ENCODE results near the gene OR9A4.
"Not testable (repeated sequence)": the region's sequence is repeated elsewhere in the genome, so short reads cannot be mapped to it uniquely, and the experiment has no call there.

Gene OR9A4, protein sequence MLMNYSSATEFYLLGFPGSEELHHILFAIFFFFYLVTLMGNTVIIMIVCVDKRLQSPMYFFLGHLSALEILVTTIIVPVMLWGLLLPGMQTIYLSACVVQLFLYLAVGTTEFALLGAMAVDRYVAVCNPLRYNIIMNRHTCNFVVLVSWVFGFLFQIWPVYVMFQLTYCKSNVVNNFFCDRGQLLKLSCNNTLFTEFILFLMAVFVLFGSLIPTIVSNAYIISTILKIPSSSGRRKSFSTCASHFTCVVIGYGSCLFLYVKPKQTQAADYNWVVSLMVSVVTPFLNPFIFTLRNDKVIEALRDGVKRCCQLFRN

DNA sequence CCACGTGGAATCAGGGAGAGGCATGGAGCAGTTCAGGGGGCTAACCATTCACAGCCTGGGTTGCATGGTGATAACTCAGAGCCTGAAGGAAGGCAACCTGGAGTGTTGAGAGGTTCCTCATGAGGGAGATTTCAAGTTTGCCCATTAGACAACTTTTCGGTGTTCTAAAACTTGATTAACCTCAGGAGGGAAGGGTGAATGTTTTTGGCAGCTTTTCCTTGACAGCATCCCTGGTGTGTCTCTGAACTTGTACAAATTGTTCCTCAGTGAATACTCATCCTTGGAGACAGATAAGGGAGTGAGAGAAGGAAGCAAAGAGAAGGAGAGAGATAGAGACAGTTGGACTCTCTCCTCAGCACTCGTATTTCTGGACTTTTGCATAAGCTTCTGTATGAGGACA, at the start of gene OR9A4:
Gene OR9A4, plus strand, starts transcription at position 301 of the 400 bp plus-strand sequence. CDS start 2,477 bp downstream, outside the sequence.
- intact Hi-C loops (cut with DNase I), result no loop called here
- DNase-seq, result no peak

DNA sequence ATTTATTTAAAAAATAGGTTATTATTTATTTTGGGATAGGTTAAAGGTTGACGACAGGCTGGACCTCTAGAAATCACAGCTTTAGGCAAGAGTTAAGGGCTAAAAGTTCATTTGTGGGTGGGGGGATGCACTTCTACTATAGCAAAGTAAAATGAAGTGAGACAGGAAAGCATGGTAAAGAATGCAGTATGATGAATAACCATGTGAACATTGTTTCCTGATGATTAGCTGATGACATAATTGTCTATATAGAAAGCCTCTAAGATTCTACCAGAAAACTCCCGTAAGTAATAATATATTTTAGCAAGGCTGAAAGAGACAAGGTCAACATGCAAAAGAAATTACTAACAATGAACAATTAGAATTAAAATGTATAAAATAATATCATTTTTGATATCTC, 49.2 kb upstream of the OR9A4 start:
- no peak for DNase-seq
- intact Hi-C loops (cut with DNase I), result no loop called here

- no peak for DNase-seq
- intact Hi-C loops (cut with DNase I), result no loop called here
Measured at GRCh38 chr7:141872931-141873330, 43.3 kb upstream of the OR9A4 start.

DNA sequence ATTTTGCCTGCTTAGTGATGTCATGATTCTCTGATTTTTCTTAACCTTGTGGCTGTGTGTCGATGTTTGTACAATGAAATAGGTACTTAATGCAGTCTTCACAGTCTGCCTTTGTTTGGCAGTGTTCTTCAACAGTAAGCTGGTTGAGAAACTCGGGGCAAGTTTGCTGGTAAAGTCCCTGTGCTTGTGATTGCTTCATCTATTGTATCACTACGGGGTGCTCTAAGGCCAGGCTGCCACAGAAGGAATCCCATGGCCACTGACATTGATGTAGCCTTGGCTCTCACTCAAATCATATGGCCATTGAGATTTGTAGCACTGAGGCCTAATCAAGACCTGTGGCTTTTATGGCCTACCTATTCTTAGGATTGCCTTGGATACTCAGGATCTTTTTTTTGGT, 41.4 kb upstream of the OR9A4 start:
- intact Hi-C loops (cut with DNase I), result no loop called here

GRCh38 chr7:141875453-141875852, 40.7 kb upstream of the OR9A4 start:
- DNase-seq, result no peak
- intact Hi-C loops (cut with DNase I), result no loop called here

More for the DNA sequence above, 41.4 kb upstream of the OR9A4 start:
- DNase-seq, result no peak

GRCh38 chr7:141876371-141876770, 39.8 kb upstream of the OR9A4 start:
- intact Hi-C loops (cut with DNase I), result no loop called here
- DNase-seq, result no peak

DNA sequence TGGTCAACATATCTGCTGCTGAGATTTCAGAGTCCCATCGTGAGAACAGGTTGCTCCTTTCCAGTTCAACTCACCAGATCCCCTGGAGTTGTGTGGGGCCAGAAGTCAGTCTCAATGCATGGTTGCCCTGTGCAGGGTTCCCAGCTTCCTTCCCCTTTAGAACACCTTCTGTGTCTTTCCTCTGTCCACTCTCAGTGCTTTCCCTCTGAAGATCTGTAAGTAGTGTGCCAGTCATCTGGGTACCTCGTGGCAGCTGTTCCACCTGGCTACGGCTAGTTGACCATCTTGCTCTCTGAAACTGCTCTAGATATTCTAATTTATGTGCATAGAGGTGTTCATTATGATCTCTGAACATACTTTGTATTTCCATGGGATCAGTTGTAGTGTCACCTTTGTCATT, 38.8 kb upstream of the OR9A4 start:
- no peak for DNase-seq

GRCh38 chr7:141880960-141881359, 35.2 kb upstream of the OR9A4 start:
- intact Hi-C loops (cut with DNase I), result no loop called here
- DNase-seq, result no peak

More for the DNA sequence above, 38.8 kb upstream of the OR9A4 start:
- intact Hi-C loops (cut with DNase I), result no loop called here

- intact Hi-C loops (cut with DNase I), result no loop called here
- DNase-seq, result no peak
Measured at GRCh38 chr7:141884539-141885225, 31.5 kb upstream of the OR9A4 start.

- DNase-seq, result no peak
- intact Hi-C loops (cut with DNase I), result no loop called here
Measured at GRCh38 chr7:141889321-141889720, 26.9 kb upstream of the OR9A4 start.

DNA sequence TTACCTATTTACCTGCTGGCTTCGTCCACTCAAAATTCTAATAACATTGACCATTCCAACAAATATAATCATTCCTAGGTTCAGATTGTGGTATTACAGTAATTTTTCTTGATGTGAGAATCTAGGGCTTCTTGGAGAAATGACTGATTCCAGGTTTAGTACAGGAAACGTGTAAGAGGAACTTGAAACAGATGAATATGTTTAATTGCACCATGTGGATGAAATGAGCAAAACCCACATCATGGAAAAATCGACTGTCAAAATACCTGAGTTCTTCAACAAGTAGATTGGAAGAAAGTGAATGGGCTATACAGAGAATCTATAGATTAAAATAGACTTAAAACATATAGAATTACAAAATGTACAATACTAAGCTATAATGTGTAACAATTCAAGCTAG, 24.9 kb upstream of the OR9A4 start:
- DNase-seq, result no peak

DNA sequence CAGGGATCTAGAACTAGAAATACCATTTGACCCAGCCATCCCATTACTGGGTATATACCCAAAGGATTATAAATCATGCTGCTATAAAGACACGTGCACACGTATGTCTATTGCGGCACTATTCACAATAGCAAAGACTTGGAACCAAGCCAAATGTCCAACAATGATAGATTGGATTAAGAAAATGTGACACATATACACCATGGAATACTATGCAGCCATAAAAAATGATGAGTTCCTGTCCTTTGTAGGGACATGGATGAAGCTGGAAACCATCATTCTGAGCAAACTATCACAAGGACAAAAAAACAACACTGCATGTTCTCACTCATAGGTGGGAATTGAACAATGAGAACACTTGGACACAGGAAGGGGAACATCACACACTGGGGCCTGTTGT, 16.8 kb upstream of the OR9A4 start:
- intact Hi-C loops (cut with DNase I); DNase-seq: not testable (repeated sequence)

More for the DNA sequence above, 24.9 kb upstream of the OR9A4 start:
- intact Hi-C loops (cut with DNase I), result no loop called here

DNA sequence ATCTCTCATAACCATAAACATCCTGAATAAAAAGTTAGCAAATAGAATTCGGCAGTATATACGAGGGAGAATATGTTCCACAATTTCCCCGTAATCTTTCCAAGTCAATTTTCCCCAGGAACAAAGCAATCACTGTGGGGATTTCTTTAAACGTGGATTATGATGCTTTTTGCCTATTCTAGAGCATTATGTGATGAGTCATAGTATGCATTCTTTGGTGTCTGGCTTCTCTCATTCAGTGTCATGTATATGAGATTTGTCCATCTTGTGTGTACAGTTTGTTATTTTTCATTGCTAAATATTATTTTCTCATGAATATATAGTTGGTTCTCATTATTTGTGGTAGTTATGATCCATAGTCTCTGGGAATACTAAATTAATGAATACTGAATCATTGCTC, 9.9 kb upstream of the OR9A4 start:
- no peak for DNase-seq
- intact Hi-C loops (cut with DNase I), result no loop called here

GRCh38 chr7:141911391-141911790, 4.8 kb upstream of the OR9A4 start:
- DNase-seq, result no peak
- intact Hi-C loops (cut with DNase I), result no loop called here

- no peak for DNase-seq
- intact Hi-C loops (cut with DNase I), result no loop called here
Measured at GRCh38 chr7:141915565-141915964, 634 bp upstream of the OR9A4 start.

DNA sequence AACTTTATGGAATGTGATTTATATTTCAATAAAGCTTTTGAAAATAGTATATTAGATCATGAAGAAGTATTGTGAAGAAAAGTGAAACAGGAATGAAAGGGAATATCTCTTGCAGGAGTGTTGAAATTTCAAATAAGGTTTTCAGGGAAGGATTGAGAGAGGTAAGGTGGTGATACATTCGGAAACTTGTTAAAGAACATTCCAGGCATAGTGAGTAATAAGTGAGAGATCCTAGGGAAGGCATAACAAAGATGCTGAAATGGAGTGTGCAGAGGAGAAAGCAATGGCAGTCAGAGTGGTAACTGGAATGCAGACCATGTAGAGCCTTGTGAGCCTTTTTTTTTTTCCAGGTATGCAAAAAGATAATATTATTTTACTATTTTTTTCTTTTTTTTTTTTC, 4.1 kb downstream of the OR9A4 start:
- no peak for DNase-seq
- intact Hi-C loops (cut with DNase I), result no loop called here

GRCh38 chr7:141928146-141928844, 12.1 kb downstream of the OR9A4 start:
- intact Hi-C loops (cut with DNase I), result no loop called here

DNA sequence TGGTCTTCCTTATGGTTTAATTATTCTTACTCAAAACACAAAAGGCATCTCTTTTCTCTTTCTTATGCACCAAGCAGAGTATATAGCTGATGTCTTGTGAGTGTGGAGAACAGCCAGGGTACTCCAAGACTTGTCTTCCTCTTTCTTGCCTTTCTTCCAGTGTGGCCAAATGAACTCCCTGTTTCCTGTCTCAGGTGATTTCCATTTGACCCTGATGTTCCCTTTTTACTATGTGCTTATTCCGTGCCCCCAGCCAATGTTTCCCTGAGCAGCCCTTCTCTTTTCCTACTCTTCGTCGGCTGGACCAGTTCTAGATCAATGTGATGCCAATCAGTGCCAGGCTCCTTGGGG, 12.6 kb downstream of the OR9A4 start:
- intact Hi-C loops (cut with DNase I), result no loop called here
- DNase-seq, result no peak

More at GRCh38 chr7:141928146-141928844, 12.1 kb downstream of the OR9A4 start:
- no peak for DNase-seq

DNA sequence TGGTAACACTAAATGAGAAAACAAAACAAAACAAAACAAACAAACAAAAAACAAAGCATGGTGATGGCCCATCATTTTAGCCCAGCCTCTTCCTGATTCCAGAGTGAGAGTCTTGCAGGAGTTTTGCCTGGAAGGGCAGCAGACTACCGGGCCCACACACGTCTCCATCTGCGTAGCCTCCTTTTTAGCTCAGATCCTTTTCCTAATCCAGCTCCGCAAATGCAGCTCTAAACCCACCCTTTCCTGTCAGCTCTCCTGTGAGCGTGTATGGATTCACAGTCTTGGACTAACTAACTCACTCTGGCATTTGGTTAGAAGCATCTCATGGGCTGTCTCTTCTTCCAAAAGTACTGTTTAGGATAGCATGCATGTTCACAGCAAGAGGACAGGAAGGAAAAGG, 14.0 kb downstream of the OR9A4 start:
- intact Hi-C loops (cut with DNase I), result no loop called here
- no peak for DNase-seq

DNA sequence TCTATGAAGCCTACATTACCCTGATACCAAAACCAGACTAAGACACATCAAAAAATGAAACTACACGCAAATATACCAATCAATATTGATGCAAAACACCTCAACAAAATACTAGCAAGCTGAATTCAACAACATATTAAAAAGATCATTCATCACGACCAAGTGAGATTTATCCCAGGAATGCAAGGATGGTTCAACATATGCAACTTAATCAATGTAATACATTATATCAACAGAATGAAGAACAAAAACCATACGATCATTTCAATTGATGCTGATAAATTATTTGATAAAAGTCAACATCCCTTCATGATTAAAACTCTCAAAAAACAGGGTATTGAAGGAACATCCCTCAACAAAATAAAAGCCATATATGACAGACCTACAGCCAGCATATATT, 24.9 kb downstream of the OR9A4 start:
- DNase-seq, result no peak
- intact Hi-C loops (cut with DNase I), result no loop called here

DNA sequence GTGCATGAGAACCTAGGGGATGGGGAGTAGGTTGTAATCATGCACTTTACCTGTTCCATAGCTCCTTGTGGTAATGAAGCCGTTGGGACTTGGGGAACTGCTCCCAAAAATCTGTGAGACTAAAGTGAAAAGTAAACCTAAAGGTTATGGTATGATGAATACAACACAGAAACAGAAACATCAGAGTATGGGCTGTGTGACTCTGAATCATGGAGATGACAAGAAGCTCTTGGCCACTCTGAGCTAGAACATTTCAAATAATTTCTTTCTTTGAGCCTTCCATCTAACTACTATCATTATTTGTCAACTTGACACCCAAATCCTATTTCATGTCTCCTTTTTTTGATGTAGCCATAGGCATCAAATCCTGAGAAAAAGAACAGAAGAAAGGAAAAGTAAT, 27.6 kb downstream of the OR9A4 start:
- no peak for DNase-seq
- intact Hi-C loops (cut with DNase I), result no loop called here

DNA sequence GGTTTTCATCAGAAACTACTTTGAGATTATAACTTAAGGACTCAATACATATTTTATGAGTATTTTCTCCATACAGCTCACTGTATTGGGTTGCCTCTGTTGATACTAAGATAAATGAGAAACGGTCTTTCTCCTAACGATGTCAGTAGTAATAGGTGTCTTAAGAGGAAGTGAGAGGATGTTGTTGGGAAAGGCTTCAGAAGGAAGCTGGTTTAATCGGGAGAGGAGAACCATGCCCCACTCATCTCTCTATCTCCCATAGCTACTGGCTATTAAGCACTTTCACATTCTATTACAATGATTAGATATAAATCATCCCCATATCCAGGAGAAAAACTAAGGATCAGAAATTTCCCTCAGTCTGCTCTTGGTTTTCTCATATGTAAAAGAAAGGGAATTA, 28.6 kb downstream of the OR9A4 start:
- DNase-seq, result no peak
- intact Hi-C loops (cut with DNase I), result no loop called here

Measured in posterior cingulate gyrus (tissue), 11 donors.